ENCODE results near the gene FAM13A. TPM values are rescaled to one million over a fixed set of nuclear protein-coding genes. Genes with fewer than 3 reads are reported as not detected.

The FAM13A gene
- total RNA-seq, 1 donor from 2014 or later: 4.5 TPM

- Mint-ChIP-seq H3K27me3 (ENCODE audit: low read depth) (no peaks in the 10 kb centered on the region), H3K27ac (no peak overlapping the region), H3K36me3 (ENCODE audit: low read depth) (peaks cover 14% of the 10 kb centered on the region), H3K4me3 (ENCODE audit: low read depth) (no peak overlapping the region), H3K9me3 (no peaks in the 10 kb centered on the region), H3K4me1 (ENCODE audit: low read depth) (no peaks in the 10 kb centered on the region)
- intact Hi-C loops (cut with micrococcal nuclease): no loop called here
- DNase-seq (ENCODE audit: low spot score): no peak
Observed at GRCh38 chr4:88725143-88725542, 331.8 kb downstream of the FAM13A start.

GRCh38 chr4:88724406-88724805, 332.6 kb downstream of the FAM13A start:
- Mint-ChIP-seq H3K4me3 (ENCODE audit: low read depth) (no peak overlapping the region), H3K36me3 (ENCODE audit: low read depth) (peaks cover 18% of the 10 kb centered on the region), H3K4me1 (ENCODE audit: low read depth) (no peaks in the 10 kb centered on the region), H3K27ac (no peak overlapping the region), H3K9me3 (no peaks in the 10 kb centered on the region), H3K27me3 (ENCODE audit: low read depth) (no peaks in the 10 kb centered on the region)
- DNase-seq (ENCODE audit: low spot score): no peak
- intact Hi-C loops (cut with micrococcal nuclease): no loop called here

GRCh38 chr4:88722828-88723227, 334.2 kb downstream of the FAM13A start:
- Mint-ChIP-seq H3K27me3 (ENCODE audit: low read depth) (no peaks in the 10 kb centered on the region), H3K36me3 (ENCODE audit: low read depth) (peaks cover 28% of the 10 kb centered on the region), H3K4me3 (ENCODE audit: low read depth) (no peak overlapping the region), H3K9me3 (peaks cover 8% of the 10 kb centered on the region), H3K27ac (no peak overlapping the region), H3K4me1 (ENCODE audit: low read depth) (no peaks in the 10 kb centered on the region)
- intact Hi-C loops (cut with micrococcal nuclease): no loop called here
- DNase-seq (ENCODE audit: low spot score): no peak

GRCh38 chr4:88722276-88722780, 334.7 kb downstream of the FAM13A start:
- no peaks in the 10 kb centered on the region for H3K27me3 Mint-ChIP-seq (ENCODE audit: low read depth)
- no peak for DNase-seq (ENCODE audit: low spot score)
- H3K9me3 Mint-ChIP-seq: peaks cover 13% of the 10 kb centered on the region
- no peak overlapping the region for H3K27ac Mint-ChIP-seq
- H3K4me3 Mint-ChIP-seq (ENCODE audit: low read depth): no peak overlapping the region
- intact Hi-C loops (cut with micrococcal nuclease): no loop called here
- H3K4me1 Mint-ChIP-seq (ENCODE audit: low read depth): no peaks in the 10 kb centered on the region
- peaks cover 31% of the 10 kb centered on the region for H3K36me3 Mint-ChIP-seq (ENCODE audit: low read depth)

GRCh38 chr4:88720451-88721428, 336.2 kb downstream of the FAM13A start:
- intact Hi-C loops (cut with micrococcal nuclease): no loop called here
- peaks cover 46% of the 10 kb centered on the region for H3K36me3 Mint-ChIP-seq (ENCODE audit: low read depth)
- H3K9me3 Mint-ChIP-seq: peaks cover 26% of the 10 kb centered on the region
- DNase-seq (ENCODE audit: low spot score): no peak
- H3K27me3 Mint-ChIP-seq (ENCODE audit: low read depth): no peaks in the 10 kb centered on the region
- no peak overlapping the region for H3K27ac Mint-ChIP-seq
- no peaks in the 10 kb centered on the region for H3K4me1 Mint-ChIP-seq (ENCODE audit: low read depth)
- H3K4me3 Mint-ChIP-seq (ENCODE audit: low read depth): no peak overlapping the region

DNA sequence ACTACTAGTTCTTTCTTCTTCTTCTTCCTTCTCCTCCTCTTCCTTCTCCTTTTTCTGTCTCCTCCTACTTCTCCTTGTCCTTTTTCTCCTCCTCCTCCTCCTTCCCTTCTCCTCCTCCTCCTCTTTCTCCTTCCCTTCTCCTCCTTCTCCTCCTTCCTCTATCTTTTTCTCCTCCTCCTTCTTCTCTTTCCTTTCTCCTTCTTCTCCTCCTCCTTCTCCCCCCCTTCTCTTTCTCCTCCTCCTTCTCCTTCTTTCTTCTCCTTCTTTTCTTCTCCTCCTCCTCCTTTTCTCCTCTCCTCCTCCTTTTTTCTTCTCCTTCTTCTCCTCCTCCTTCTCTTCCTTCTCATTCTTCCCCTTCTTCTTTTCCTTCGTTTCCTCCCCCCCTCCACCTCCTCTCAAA, 337.6 kb downstream of the FAM13A start:
- Mint-ChIP-seq H3K36me3 (ENCODE audit: low read depth) (peaks cover 56% of the 10 kb centered on the region), H3K27ac (no peak overlapping the region)

GRCh38 chr4:88718098-88718497, 338.9 kb downstream of the FAM13A start:
- DNase-seq (ENCODE audit: low spot score): no peak
- H3K27me3 Mint-ChIP-seq (ENCODE audit: low read depth): no peaks in the 10 kb centered on the region
- H3K4me1 Mint-ChIP-seq (ENCODE audit: low read depth): no peaks in the 10 kb centered on the region
- H3K9me3 Mint-ChIP-seq: peaks cover 27% of the 10 kb centered on the region
- H3K4me3 Mint-ChIP-seq (ENCODE audit: low read depth): no peak overlapping the region
- no peak overlapping the region for H3K27ac Mint-ChIP-seq
- intact Hi-C loops (cut with micrococcal nuclease): no loop called here
- H3K36me3 Mint-ChIP-seq (ENCODE audit: low read depth): peaks cover 62% of the 10 kb centered on the region

More for the DNA sequence above, 337.6 kb downstream of the FAM13A start:
- Mint-ChIP-seq H3K4me3 (ENCODE audit: low read depth) (no peak overlapping the region), H3K27me3 (ENCODE audit: low read depth) (no peaks in the 10 kb centered on the region), H3K4me1 (ENCODE audit: low read depth) (no peaks in the 10 kb centered on the region), H3K9me3 (peaks cover 27% of the 10 kb centered on the region)
- DNase-seq (ENCODE audit: low spot score): no peak
- intact Hi-C loops (cut with micrococcal nuclease): no loop called here

GRCh38 chr4:88713782-88714181, 343.2 kb downstream of the FAM13A start:
- H3K4me3 Mint-ChIP-seq (ENCODE audit: low read depth): no peak overlapping the region
- no peak overlapping the region for H3K27ac Mint-ChIP-seq
- intact Hi-C loops (cut with micrococcal nuclease): no loop called here
- no peak for DNase-seq (ENCODE audit: low spot score)
- H3K4me1 Mint-ChIP-seq (ENCODE audit: low read depth): no peaks in the 10 kb centered on the region
- H3K27me3 Mint-ChIP-seq (ENCODE audit: low read depth): no peaks in the 10 kb centered on the region
- peaks cover 32% of the 10 kb centered on the region for H3K9me3 Mint-ChIP-seq
- H3K36me3 Mint-ChIP-seq (ENCODE audit: low read depth): peaks cover 66% of the 10 kb centered on the region

- no peak overlapping the region for H3K4me3 Mint-ChIP-seq (ENCODE audit: low read depth)
- intact Hi-C loops (cut with micrococcal nuclease): no loop called here
- no peaks in the 10 kb centered on the region for H3K27me3 Mint-ChIP-seq (ENCODE audit: low read depth)
- no peak overlapping the region for H3K27ac Mint-ChIP-seq
- no peaks in the 10 kb centered on the region for H3K4me1 Mint-ChIP-seq (ENCODE audit: low read depth)
- no peak for DNase-seq (ENCODE audit: low spot score)
- peaks cover 54% of the 10 kb centered on the region for H3K36me3 Mint-ChIP-seq (ENCODE audit: low read depth)
- H3K9me3 Mint-ChIP-seq: peaks cover 5% of the 10 kb centered on the region
Observed at GRCh38 chr4:88709989-88710388, 347.0 kb downstream of the FAM13A start.

GRCh38 chr4:88706574-88706973, 350.4 kb downstream of the FAM13A start:
- H3K9me3 Mint-ChIP-seq: peaks cover under 1% of the 10 kb centered on the region
- no peak for DNase-seq (ENCODE audit: low spot score)
- no peak overlapping the region for H3K27ac Mint-ChIP-seq
- intact Hi-C loops (cut with micrococcal nuclease): no loop called here
- no peak overlapping the region for H3K4me3 Mint-ChIP-seq (ENCODE audit: low read depth)
- H3K27me3 Mint-ChIP-seq (ENCODE audit: low read depth): no peaks in the 10 kb centered on the region
- peaks cover 40% of the 10 kb centered on the region for H3K36me3 Mint-ChIP-seq (ENCODE audit: low read depth)
- no peaks in the 10 kb centered on the region for H3K4me1 Mint-ChIP-seq (ENCODE audit: low read depth)

- Mint-ChIP-seq H3K27me3 (ENCODE audit: low read depth) (no peaks in the 10 kb centered on the region), H3K9me3 (no peaks in the 10 kb centered on the region), H3K4me1 (ENCODE audit: low read depth) (no peaks in the 10 kb centered on the region), H3K27ac (no peak overlapping the region), H3K4me3 (ENCODE audit: low read depth) (no peak overlapping the region), H3K36me3 (ENCODE audit: low read depth) (peaks cover 40% of the 10 kb centered on the region)
- intact Hi-C loops (cut with micrococcal nuclease): no loop called here
- DNase-seq (ENCODE audit: low spot score): no peak
Observed at GRCh38 chr4:88705805-88706492, 351.0 kb downstream of the FAM13A start.

DNA sequence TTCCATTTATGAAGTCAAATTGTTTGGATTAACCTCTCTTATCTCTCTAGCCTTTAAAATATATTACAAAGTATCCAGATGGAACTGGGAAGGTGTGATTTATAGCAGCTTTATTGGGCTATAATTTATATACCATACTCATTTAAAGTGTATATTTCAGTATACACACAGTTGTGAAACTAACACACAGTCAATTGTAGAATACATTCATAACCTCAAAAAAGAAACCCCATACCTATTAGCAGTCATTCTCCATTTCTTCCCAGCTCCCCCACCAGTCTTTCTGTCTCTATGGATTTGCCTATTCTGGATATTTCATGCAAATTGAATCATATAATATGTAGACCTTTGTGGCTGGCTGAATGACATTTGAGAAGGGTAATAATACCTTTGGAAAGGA, 351.8 kb downstream of the FAM13A start:
- Mint-ChIP-seq H3K27me3 (ENCODE audit: low read depth) (no peaks in the 10 kb centered on the region), H3K4me1 (ENCODE audit: low read depth) (no peaks in the 10 kb centered on the region), H3K9me3 (no peaks in the 10 kb centered on the region), H3K4me3 (ENCODE audit: low read depth) (no peak overlapping the region), H3K27ac (no peak overlapping the region), H3K36me3 (ENCODE audit: low read depth) (peaks cover 40% of the 10 kb centered on the region)
- no peak for DNase-seq (ENCODE audit: low spot score)
- intact Hi-C loops (cut with micrococcal nuclease): no loop called here

GRCh38 chr4:88702782-88703181, 354.2 kb downstream of the FAM13A start:
- no peaks in the 10 kb centered on the region for H3K9me3 Mint-ChIP-seq
- DNase-seq (ENCODE audit: low spot score): no peak
- H3K27me3 Mint-ChIP-seq (ENCODE audit: low read depth): no peaks in the 10 kb centered on the region
- H3K36me3 Mint-ChIP-seq (ENCODE audit: low read depth): peaks cover 30% of the 10 kb centered on the region
- H3K4me3 Mint-ChIP-seq (ENCODE audit: low read depth): no peak overlapping the region
- H3K4me1 Mint-ChIP-seq (ENCODE audit: low read depth): peaks cover 6% of the 10 kb centered on the region
- no peak overlapping the region for H3K27ac Mint-ChIP-seq
- intact Hi-C loops (cut with micrococcal nuclease): no loop called here

Measured in activated T-helper 2 cell treated with anti-CD3 and anti-CD28 coated beads, Interferon-gamma antibody, Interleukin-2, Interleukin-4, amounts not matched to agents 10 μg/mL and 5 μg/mL and 100 μg/mL, durations not matched to agents 14 hours and 24 hours and 36 hours (primary cell).